ENCODE results near the gene METAP1D. TPM values are rescaled to one million over a fixed set of nuclear protein-coding genes. Genes with fewer than 3 reads are reported as not detected.

METAP1D gene
- total RNA-seq, 2 donors from 2014 or later = 5.7 to 6.5 TPM

- no peak overlapping the region for H3K4me3 Mint-ChIP-seq
- H3K27me3 Mint-ChIP-seq = peaks cover 86% of the 10 kb centered on the region
- H3K4me1 Mint-ChIP-seq = peaks cover 39% of the 10 kb centered on the region
- ATAC-seq (no peak), DNase-seq (no peak)
- no peaks in the 10 kb centered on the region for H3K36me3 Mint-ChIP-seq (ENCODE audit: low read depth)
- H3K27ac Mint-ChIP-seq = peak overlapping the region; percentile 92
- H3K9me3 ChIP-seq (ENCODE audit: control insufficient read depth, low read length, poor library complexity, severe bottlenecking) = no peaks in the 10 kb centered on the region
Measured at GRCh38 chr2:172089005-172089504, 89.3 kb downstream of the METAP1D start.

DNA sequence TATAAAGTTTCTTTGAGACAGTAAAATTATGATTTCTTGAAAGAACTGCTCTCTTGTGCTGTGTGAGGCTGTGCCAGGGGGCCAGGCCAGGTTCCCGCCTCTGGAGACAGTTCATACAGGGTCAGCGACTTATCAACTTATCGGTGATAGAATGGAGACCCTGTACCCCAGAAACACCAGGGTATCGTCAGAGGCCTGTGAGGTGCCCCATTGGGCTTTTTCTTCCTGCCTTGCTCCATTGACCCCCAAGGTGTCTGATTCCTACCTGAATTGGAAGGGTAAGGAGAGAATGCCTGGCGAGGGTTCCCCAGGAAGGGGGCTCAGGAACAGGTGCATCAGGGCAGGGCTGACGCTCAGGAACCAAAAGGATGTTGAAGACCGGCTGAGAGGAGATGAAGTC is 89.9 kb downstream of the METAP1D start:
- peaks cover 33% of the 10 kb centered on the region for H3K4me1 Mint-ChIP-seq
- H3K4me3 Mint-ChIP-seq = no peak overlapping the region
- no peaks in the 10 kb centered on the region for H3K36me3 Mint-ChIP-seq (ENCODE audit: low read depth)
- H3K9me3 ChIP-seq (ENCODE audit: control insufficient read depth, low read length, poor library complexity, severe bottlenecking) = no peaks in the 10 kb centered on the region
- H3K27me3 Mint-ChIP-seq = peaks cover 80% of the 10 kb centered on the region
- peak overlapping the region; percentile 85 for H3K27ac Mint-ChIP-seq
- no peak for ATAC-seq
- no peak for DNase-seq

GRCh38 chr2:172090044-172090961 is 90.5 kb downstream of the METAP1D start:
- no peaks in the 10 kb centered on the region for H3K36me3 Mint-ChIP-seq (ENCODE audit: low read depth)
- H3K4me3 Mint-ChIP-seq = no peak overlapping the region
- H3K9me3 ChIP-seq (ENCODE audit: control insufficient read depth, low read length, poor library complexity, severe bottlenecking) = no peaks in the 10 kb centered on the region
- peak overlapping the region; percentile 85 for H3K27ac Mint-ChIP-seq
- DNase-seq (no peak), ATAC-seq (no peak)
- peaks cover 29% of the 10 kb centered on the region for H3K4me1 Mint-ChIP-seq
- H3K27me3 Mint-ChIP-seq = peaks cover 76% of the 10 kb centered on the region

GRCh38 chr2:172091000-172091641 is 91.4 kb downstream of the METAP1D start:
- Mint-ChIP-seq H3K27me3 (peaks cover 77% of the 10 kb centered on the region), H3K27ac (no peak overlapping the region), H3K4me3 (no peak overlapping the region), H3K4me1 (peaks cover 31% of the 10 kb centered on the region), H3K36me3 (ENCODE audit: low read depth) (no peaks in the 10 kb centered on the region)
- no peak for DNase-seq
- ATAC-seq = no peak
- H3K9me3 ChIP-seq (ENCODE audit: control insufficient read depth, low read length, poor library complexity, severe bottlenecking) = no peaks in the 10 kb centered on the region

DNA sequence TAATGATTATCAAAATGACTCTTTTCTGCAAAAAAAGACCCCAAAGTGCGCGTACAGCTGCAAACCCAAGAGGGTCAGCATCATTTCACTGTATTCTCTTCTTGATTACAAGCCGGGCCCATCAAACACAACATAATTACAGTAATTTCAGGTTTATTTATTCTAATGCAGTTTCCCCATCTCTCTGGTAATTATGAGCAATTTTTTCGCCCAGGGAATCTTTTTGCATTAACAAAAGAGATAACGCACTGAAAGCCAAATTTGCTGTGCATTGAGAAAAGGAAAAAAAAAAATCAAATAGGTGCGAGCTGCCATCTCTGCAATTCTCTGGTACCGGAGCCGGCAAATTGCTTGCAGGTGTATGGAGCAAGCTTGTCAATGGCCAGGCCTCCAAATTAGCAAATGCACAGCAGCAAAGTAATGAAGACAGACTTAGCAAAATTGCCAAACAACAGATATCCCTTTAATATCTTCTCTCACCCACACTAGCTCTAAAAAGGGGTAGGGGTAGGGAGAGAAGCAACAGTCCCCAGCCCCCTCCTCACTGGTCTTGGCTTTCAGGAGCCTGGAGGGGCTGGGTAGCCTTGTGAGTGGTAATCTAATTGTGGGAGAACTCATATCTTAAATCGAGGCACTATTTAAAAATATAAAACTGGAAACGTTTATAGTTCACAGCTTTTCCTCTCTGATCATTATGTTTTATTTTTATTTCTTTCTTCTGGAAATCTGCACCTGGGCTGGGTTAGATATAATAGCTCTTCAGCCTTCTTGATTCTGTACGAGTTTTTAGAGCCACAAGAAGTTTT is 92.2 kb downstream of the METAP1D start:
- H3K36me3 Mint-ChIP-seq (ENCODE audit: low read depth) = no peaks in the 10 kb centered on the region
- peak overlapping the region; percentile 74 for H3K27ac Mint-ChIP-seq
- peaks cover 30% of the 10 kb centered on the region for H3K4me1 Mint-ChIP-seq
- DNase-seq (no peak), ATAC-seq (no peak)
- no peak overlapping the region for H3K4me3 Mint-ChIP-seq
- peaks cover 77% of the 10 kb centered on the region for H3K27me3 Mint-ChIP-seq
- H3K9me3 ChIP-seq (ENCODE audit: control insufficient read depth, low read length, poor library complexity, severe bottlenecking) = no peaks in the 10 kb centered on the region

DNA sequence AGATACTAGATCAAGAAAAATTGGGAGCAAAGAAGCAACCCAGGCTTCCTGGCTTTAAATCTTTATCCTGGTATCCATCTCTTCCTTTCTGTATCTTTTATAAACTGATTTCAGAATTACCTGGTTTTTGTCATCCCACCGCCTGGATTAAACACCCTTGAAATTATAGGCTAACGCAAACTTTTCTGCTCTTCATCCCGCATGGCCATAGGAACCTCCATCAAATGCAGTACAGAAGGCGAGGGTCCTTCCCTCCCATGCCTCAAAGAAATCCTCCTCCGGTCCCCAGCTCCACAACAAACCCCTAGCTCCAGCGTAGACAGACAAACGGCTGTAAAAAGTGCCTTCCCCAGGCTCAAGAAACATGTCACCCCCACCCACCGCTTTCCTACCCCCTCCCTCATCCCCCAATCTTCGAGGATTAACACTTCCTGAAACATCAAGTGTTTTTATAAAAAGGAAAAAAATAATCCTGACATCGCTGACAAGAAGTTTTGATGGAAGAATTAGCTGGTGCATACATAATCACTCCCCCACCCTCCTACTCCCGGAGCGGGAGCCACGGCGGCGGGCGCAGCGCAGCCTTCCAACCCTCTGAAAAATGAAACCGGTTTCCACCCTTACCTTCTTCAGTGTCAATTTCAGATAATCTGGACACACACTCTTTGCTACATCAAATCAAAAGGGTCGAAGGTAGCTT is 93.1 kb downstream of the METAP1D start:
- no peaks in the 10 kb centered on the region for H3K9me3 ChIP-seq (ENCODE audit: control insufficient read depth, low read length, poor library complexity, severe bottlenecking)
- H3K4me1 Mint-ChIP-seq = peaks cover 28% of the 10 kb centered on the region
- H3K27me3 Mint-ChIP-seq = peaks cover 77% of the 10 kb centered on the region
- no peak overlapping the region for H3K4me3 Mint-ChIP-seq
- peak overlapping the region; percentile 74 for H3K27ac Mint-ChIP-seq
- ATAC-seq (no peak), DNase-seq (no peak)
- no peaks in the 10 kb centered on the region for H3K36me3 Mint-ChIP-seq (ENCODE audit: low read depth)

DNA sequence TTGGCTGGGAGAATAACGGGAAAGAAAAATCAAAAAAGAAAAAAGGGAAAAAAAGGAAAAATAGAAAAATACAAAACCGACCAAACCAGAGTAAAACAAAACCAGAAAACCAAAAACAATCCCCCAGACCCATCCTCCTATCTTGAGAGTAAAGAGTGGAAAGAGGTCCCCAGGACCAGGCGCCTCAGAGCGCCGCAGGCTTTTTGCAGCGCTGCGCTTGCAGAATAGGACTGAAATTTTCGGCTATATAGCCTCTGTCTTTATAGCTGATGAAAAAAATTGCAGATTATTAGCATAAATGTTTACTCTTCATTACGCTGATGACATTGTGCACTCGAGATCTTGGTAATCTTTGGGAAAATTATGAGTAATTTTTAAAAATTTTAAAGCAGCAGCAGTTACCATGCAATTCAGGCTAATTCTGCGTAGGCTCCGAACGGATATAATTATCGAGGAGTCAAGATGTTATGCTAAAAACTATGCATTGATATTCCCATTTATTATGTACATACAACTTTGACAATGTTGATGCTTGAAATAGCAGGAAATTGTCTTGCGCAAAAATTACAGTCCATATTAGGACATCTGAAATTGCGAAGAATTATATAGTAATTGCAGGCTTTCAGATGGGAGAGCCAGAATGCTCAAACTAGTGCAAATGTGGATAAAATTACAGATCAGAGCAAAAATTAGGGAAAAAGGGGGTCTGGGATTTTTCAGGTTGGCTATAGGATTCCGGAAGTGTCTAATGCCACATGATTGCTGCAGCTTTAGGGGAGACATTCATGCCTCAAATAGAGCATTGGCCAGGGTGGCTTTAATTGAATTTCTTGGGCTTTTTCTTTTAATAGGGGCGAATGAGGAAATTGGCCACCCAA is 93.9 kb downstream of the METAP1D start:
- DNase-seq (no peak), ATAC-seq (no peak)
- Mint-ChIP-seq H3K4me1 (peaks cover 25% of the 10 kb centered on the region), H3K27ac (peak overlapping the region; percentile 74), H3K27me3 (peaks cover 75% of the 10 kb centered on the region), H3K4me3 (peak overlapping the region; percentile 19), H3K36me3 (ENCODE audit: low read depth) (peaks cover 3% of the 10 kb centered on the region)
- no peaks in the 10 kb centered on the region for H3K9me3 ChIP-seq (ENCODE audit: control insufficient read depth, low read length, poor library complexity, severe bottlenecking)

GRCh38 chr2:172094294-172095145 is 94.8 kb downstream of the METAP1D start:
- ATAC-seq (no peak), DNase-seq (no peak)
- Mint-ChIP-seq H3K27me3 (peaks cover 75% of the 10 kb centered on the region), H3K4me1 (peaks cover 26% of the 10 kb centered on the region), H3K36me3 (ENCODE audit: low read depth) (peaks cover 4% of the 10 kb centered on the region), H3K4me3 (peak overlapping the region; percentile 86), H3K27ac (peak overlapping the region; percentile 74)
- H3K9me3 ChIP-seq (ENCODE audit: control insufficient read depth, low read length, poor library complexity, severe bottlenecking) = no peaks in the 10 kb centered on the region

GRCh38 chr2:172095146-172095904 is 95.6 kb downstream of the METAP1D start:
- H3K4me1 Mint-ChIP-seq = peaks cover 23% of the 10 kb centered on the region
- ATAC-seq (peak; percentile 90), DNase-seq (peak; percentile 59 to 67 (median 61))
- H3K36me3 Mint-ChIP-seq (ENCODE audit: low read depth) = peaks cover 4% of the 10 kb centered on the region
- peak overlapping the region; percentile 86 for H3K4me3 Mint-ChIP-seq
- H3K27me3 Mint-ChIP-seq = peaks cover 66% of the 10 kb centered on the region
- H3K27ac Mint-ChIP-seq = peak overlapping the region; percentile 49
- H3K9me3 ChIP-seq (ENCODE audit: control insufficient read depth, low read length, poor library complexity, severe bottlenecking) = no peaks in the 10 kb centered on the region

DNA sequence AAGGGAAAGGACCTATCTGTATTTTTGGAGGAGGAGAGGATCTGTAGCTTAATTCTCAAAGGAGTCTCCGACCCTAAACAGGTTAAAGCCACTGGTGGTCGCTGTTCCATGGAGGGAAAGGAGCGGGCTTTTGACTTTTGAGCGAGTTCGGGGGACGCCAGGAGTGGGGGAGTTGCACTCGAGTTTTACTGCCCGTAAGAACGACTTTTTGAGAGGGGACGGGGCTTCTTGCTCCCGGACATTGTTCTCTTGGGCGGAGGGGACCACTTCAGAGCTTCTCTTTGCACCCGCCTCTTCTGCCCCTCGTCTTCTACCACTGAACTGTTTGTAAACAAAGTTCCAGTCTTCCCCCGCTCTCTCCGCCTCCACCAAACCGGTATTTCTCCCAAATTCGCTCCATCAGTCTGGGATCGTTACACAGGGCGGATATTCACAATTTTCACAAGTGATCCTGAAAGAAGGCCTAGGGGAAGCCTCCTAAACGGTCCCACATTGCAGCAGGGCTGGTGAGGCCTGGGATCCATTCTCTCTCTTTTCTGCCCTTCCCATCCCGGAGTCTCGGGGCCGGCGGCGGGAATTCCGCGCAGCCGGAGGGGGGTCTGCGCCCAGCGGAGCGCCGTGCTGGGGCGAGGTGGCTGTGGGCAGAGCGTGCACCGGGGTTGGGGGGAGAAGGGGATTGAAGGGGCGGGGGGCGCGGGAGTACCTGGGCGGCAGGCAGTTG is 96.3 kb downstream of the METAP1D start:
- DNase-seq = no peak
- peak overlapping the region; percentile 49 for H3K27ac Mint-ChIP-seq
- peaks cover 69% of the 10 kb centered on the region for H3K27me3 Mint-ChIP-seq
- peak overlapping the region; percentile 86 for H3K4me3 Mint-ChIP-seq
- peaks cover 26% of the 10 kb centered on the region for H3K4me1 Mint-ChIP-seq
- peak; percentile 3 for ATAC-seq
- no peaks in the 10 kb centered on the region for H3K9me3 ChIP-seq (ENCODE audit: control insufficient read depth, low read length, poor library complexity, severe bottlenecking)
- H3K36me3 Mint-ChIP-seq (ENCODE audit: low read depth) = peaks cover 4% of the 10 kb centered on the region
